Lung (tissue), 12 donors: ENCODE measurements around the gene TMEM161A. TPM values are rescaled to one million over a fixed set of nuclear protein-coding genes. Genes with fewer than 3 reads are reported as not detected.
A peak's percentile ranks its signal among the peaks of the same experiment; 100 is the strongest.

Experiments
- ATAC-seq: fragments of 200-7000 bp; cut with Tn5 transposase; one replicate; pipeline ENCODE4 v1.9.1; 2020; ENCODE audit warnings: moderate number of reproducible peaks; ENCODE audit not compliant: insufficient read depth, low FRiP score
- DNase-seq, 3 donors: peaks; one replicate each; pipeline ENCODE4 v3.0.0-alpha.2; 2013 to 2017
- H3K27ac ChIP-seq, 2 donors: one replicate each; pipeline ENCODE4 v1.5.1; 2013; ENCODE audit warnings: mild to moderate bottlenecking in 2 of 2, moderate library complexity in 2 of 2, control low read depth in 1 of 2, inconsistent platforms in 1 of 2, low read depth in 1 of 2, low read length in 1 of 2
- H3K27me3 ChIP-seq, 3 donors: one replicate each; pipeline ENCODE4 v1.5.1; 2013; ENCODE audit warnings: low read length in 2 of 3; ENCODE audit not compliant: control insufficient read depth in 3 of 3, insufficient read depth in 3 of 3
- H3K36me3 ChIP-seq, 4 donors: one replicate each; pipeline ENCODE4 v1.5.1; 2013; ENCODE audit warnings: low read length in 4 of 4, mild to moderate bottlenecking in 1 of 4, moderate library complexity in 1 of 4; ENCODE audit not compliant: control insufficient read depth in 4 of 4, insufficient read depth in 4 of 4
- H3K4me1 ChIP-seq, 5 donors: one replicate each; pipeline ENCODE4 v1.5.1; 2013; ENCODE audit warnings: low read length in 5 of 5, mild to moderate bottlenecking in 2 of 5, moderate library complexity in 1 of 5; ENCODE audit not compliant: control insufficient read depth in 5 of 5, insufficient read depth in 5 of 5
- H3K4me3 ChIP-seq: one replicate; pipeline ENCODE4 v1.5.1; 2013; ENCODE audit warnings: mild to moderate bottlenecking, control low read depth, moderate library complexity
- H3K9ac ChIP-seq, 2 donors: one replicate each; pipeline ENCODE4 v1.5.1; 2013; ENCODE audit warnings: low read length in 2 of 2, control low read depth in 1 of 2; ENCODE audit not compliant: insufficient read depth in 1 of 2
- H3K9me3 ChIP-seq, 4 donors: one replicate each; pipeline ENCODE4 v1.5.1; 2013; ENCODE audit warnings: low read length in 3 of 4, mild to moderate bottlenecking in 1 of 4, moderate library complexity in 1 of 4; ENCODE audit not compliant: control insufficient read depth in 4 of 4, insufficient read depth in 3 of 4
- CTCF ChIP-seq: IDR thresholded peaks from 2 replicates; pipeline ENCODE4 v1.5.1; 2012; ENCODE audit warnings: mild to moderate bottlenecking; ENCODE audit errors: control extremely low read depth, extremely low read depth
- WGBS, 2 donors: extraction: QIAGEN DNeasy Blood & Tissue Kit; methylation state at CpG; one replicate each; pipeline ENCODE4 v1.1.7; 2013; 5-methylcytosine and 5-hydroxymethylcytosine counted together
- polyA plus RNA-seq, 2 donors: library from polyadenylated mRNA; stranded (reverse); fragments of 200-250 nt; gene quantifications; one replicate each; pipeline ENCODE4 v1.2.1, GENCODE V29; 2013
- total RNA-seq, 2 donors: library from RNA; depleted of rRNA in 1 of 2; stranded (reverse); fragments of >200 nt in 1 of 2; gene quantifications; one replicate each; pipeline ENCODE4 v1.2.1, GENCODE V29; 2014 to 2021
- donor health status: control.
- donor health status: control.
- donor health status: Bipolar disorder and iron deficiency.
- donor health status: healthy.
- donor health status: DM: yes; HTN: yes; CAD: no.

Gene TMEM161A
- total and polyA plus RNA-seq, 4 donors = 18.1 to 32.2 (median 23.1) TPM

- H3K9ac ChIP-seq = no peak overlapping the region
- WGBS, 2 donors = 81 to 89% methylated on average over 2 of the region's 2 CpGs
- ATAC-seq = no peak
Measured at GRCh38 chr19:19087676-19088075, 50.6 kb downstream of the TMEM161A start.

GRCh38 chr19:19083413-19084178, 54.7 kb downstream of the TMEM161A start:
- no peak for TF ChIP-seq CTCF
- no peaks in the 10 kb centered on the region for H3K27me3 ChIP-seq
- H3K9ac ChIP-seq = no peak overlapping the region
- H3K36me3 ChIP-seq = peaks cover 0 to 4% (median 0%) of the 10 kb centered on the region in 4 donors
- no peak for ATAC-seq
- no peak overlapping the region for H3K27ac ChIP-seq
- no peaks in the 10 kb centered on the region for H3K9me3 ChIP-seq
- H3K4me3 ChIP-seq = no peak overlapping the region
- no peak for DNase-seq
- no peaks in the 10 kb centered on the region for H3K4me1 ChIP-seq
- WGBS, 2 donors = 81 to 90% methylated on average over 10 of the region's 10 CpGs

More at GRCh38 chr19:19087676-19088075, 50.6 kb downstream of the TMEM161A start:
- DNase-seq = no peak
- Histone ChIP-seq H3K27ac (no peak overlapping the region), H3K36me3 (peaks cover 0 to 7% (median 0%) of the 10 kb centered on the region in 4 donors), H3K4me3 (no peak overlapping the region), H3K27me3 (no peaks in the 10 kb centered on the region), H3K9me3 (no peaks in the 10 kb centered on the region), H3K4me1 (no peaks in the 10 kb centered on the region)
- TF ChIP-seq CTCF = no peak

- DNase-seq = peak in 2 of 3 donors; percentile 10 to 17
- peaks cover 0 to 4% (median 1%) of the 10 kb centered on the region in 4 donors for H3K36me3 ChIP-seq
- ATAC-seq = no peak
- H3K4me1 ChIP-seq = no peaks in the 10 kb centered on the region
- no peaks in the 10 kb centered on the region for H3K27me3 ChIP-seq
- H3K9me3 ChIP-seq = no peaks in the 10 kb centered on the region
- no peak overlapping the region for H3K27ac ChIP-seq
- no peak overlapping the region for H3K9ac ChIP-seq
- TF ChIP-seq CTCF = no peak
- no peak overlapping the region for H3K4me3 ChIP-seq
- WGBS, 2 donors = 80 to 81% methylated on average over 16 of the region's 16 CpGs
Measured at GRCh38 chr19:19081642-19082151, 56.6 kb downstream of the TMEM161A start.
